Measurements from ENCODE around the gene KLHDC2.
"Not testable (repeated sequence)": the region's sequence is repeated elsewhere in the genome, so short reads cannot be mapped to it uniquely, and the experiment has no call there.

KLHDC2 gene

DNA sequence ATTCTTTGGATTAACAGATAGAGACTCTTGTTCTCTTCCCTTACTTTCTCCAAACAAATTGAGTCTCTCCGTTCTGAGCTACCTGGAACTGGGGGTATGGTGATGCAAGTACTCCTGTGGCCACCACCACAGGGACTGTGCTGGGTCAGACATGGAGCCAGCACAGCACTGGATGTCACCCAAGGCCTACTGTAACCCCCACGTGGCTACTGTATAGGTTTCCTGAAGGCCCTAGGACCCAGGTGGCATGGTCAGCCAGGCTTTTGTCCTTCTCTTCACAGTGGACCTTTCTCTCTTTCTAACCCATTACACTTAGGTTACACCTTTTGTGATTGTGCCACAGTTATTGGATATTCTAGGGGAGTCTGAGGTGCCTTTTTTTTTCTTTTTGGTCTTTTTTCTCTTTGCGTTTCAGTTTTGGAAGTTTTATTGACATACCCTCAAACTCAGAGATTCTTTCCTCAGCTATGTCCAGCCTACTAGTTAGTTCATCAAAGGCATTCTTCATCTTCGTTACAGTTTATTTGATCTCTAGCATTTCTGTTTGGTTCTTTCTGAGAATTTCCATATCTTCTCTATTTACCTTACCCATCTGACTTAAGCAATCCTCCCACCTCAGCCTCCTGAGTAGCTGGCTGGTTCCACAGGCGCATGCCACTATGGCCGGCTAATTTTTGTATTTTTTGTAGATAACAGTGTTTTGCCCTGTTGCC is 6.0 kb upstream of the KLHDC2 start:
- H3K27me3 ChIP-seq (ENCODE audit: control insufficient read depth in 1 of 2, insufficient read depth in 2 of 2, low read length in 2 of 2): no peaks in the 10 kb centered on the region
- no peaks in the 10 kb centered on the region for H3K9me3 ChIP-seq (ENCODE audit: control insufficient read depth in 2 of 2, low read length in 2 of 2)
- H3K4me1 ChIP-seq (ENCODE audit: control insufficient read depth, insufficient read depth, low read length): peaks cover 2% of the 10 kb centered on the region
- H3K27ac ChIP-seq (ENCODE audit: low read length): no peak overlapping the region
- H3K4me3 ChIP-seq (ENCODE audit: low read length in 2 of 2): no peak overlapping the region
- no peaks in the 10 kb centered on the region for H3K36me3 ChIP-seq (ENCODE audit: control insufficient read depth in 2 of 2, insufficient read depth in 2 of 2, low read length in 2 of 2)
- H3K9ac ChIP-seq (ENCODE audit: low read length in 2 of 2): no peak overlapping the region

GRCh38 chr14:49766839-49767238 is 1.1 kb upstream of the KLHDC2 start:
- peak overlapping the region; percentile 88 to 98 for H3K4me3 ChIP-seq (ENCODE audit: low read length in 2 of 2)
- H3K9me3 ChIP-seq (ENCODE audit: control insufficient read depth in 2 of 2, low read length in 2 of 2): no peaks in the 10 kb centered on the region
- H3K36me3 ChIP-seq (ENCODE audit: control insufficient read depth in 2 of 2, insufficient read depth in 2 of 2, low read length in 2 of 2): no peaks in the 10 kb centered on the region
- peaks cover 27% of the 10 kb centered on the region for H3K4me1 ChIP-seq (ENCODE audit: control insufficient read depth, insufficient read depth, low read length)
- peak overlapping the region; percentile 92 to 94 for H3K9ac ChIP-seq (ENCODE audit: low read length in 2 of 2)
- H3K27ac ChIP-seq (ENCODE audit: low read length): peak overlapping the region; percentile 94
- no peaks in the 10 kb centered on the region for H3K27me3 ChIP-seq (ENCODE audit: control insufficient read depth in 1 of 2, insufficient read depth in 2 of 2, low read length in 2 of 2)

GRCh38 chr14:49767270-49767570 is 733 bp upstream of the KLHDC2 start:
- Histone ChIP-seq H3K4me1 (ENCODE audit: control insufficient read depth, insufficient read depth, low read length) (peaks cover 27% of the 10 kb centered on the region), H3K4me3 (ENCODE audit: low read length in 2 of 2) (peak overlapping the region; percentile 88 to 98), H3K36me3 (ENCODE audit: control insufficient read depth in 2 of 2, insufficient read depth in 2 of 2, low read length in 2 of 2) (no peaks in the 10 kb centered on the region), H3K9ac (ENCODE audit: low read length in 2 of 2) (peak overlapping the region; percentile 92 to 94), H3K27ac (ENCODE audit: low read length) (peak overlapping the region; percentile 94), H3K27me3 (ENCODE audit: control insufficient read depth in 1 of 2, insufficient read depth in 2 of 2, low read length in 2 of 2) (no peaks in the 10 kb centered on the region), H3K9me3 (ENCODE audit: control insufficient read depth in 2 of 2, low read length in 2 of 2) (no peaks in the 10 kb centered on the region)

- peak overlapping the region; percentile 96 to 98 for H3K4me3 ChIP-seq (ENCODE audit: low read length in 2 of 2)
- no peaks in the 10 kb centered on the region for H3K27me3 ChIP-seq (ENCODE audit: control insufficient read depth in 1 of 2, insufficient read depth in 2 of 2, low read length in 2 of 2)
- peaks cover 0 to 2% of the 10 kb centered on the region in 2 donors for H3K36me3 ChIP-seq (ENCODE audit: control insufficient read depth in 2 of 2, insufficient read depth in 2 of 2, low read length in 2 of 2)
- H3K4me1 ChIP-seq (ENCODE audit: control insufficient read depth, insufficient read depth, low read length): peaks cover 27% of the 10 kb centered on the region
- no peaks in the 10 kb centered on the region for H3K9me3 ChIP-seq (ENCODE audit: control insufficient read depth in 2 of 2, low read length in 2 of 2)
- H3K9ac ChIP-seq (ENCODE audit: low read length in 2 of 2): peak overlapping the region; percentile 92 to 93
- H3K27ac ChIP-seq (ENCODE audit: low read length): peak overlapping the region; percentile 94
Observed at GRCh38 chr14:49768301-49769121, 558 bp downstream of the KLHDC2 start.

GRCh38 chr14:49769171-49769570 is 1.2 kb downstream of the KLHDC2 start:
- Histone ChIP-seq H3K27me3 (ENCODE audit: control insufficient read depth in 1 of 2, insufficient read depth in 2 of 2, low read length in 2 of 2) (no peaks in the 10 kb centered on the region), H3K4me1 (ENCODE audit: control insufficient read depth, insufficient read depth, low read length) (peaks cover 27% of the 10 kb centered on the region), H3K4me3 (ENCODE audit: low read length in 2 of 2) (peak overlapping the region; percentile 96 to 98), H3K9me3 (ENCODE audit: control insufficient read depth in 2 of 2, low read length in 2 of 2) (no peaks in the 10 kb centered on the region), H3K36me3 (ENCODE audit: control insufficient read depth in 2 of 2, insufficient read depth in 2 of 2, low read length in 2 of 2) (peaks cover 2% of the 10 kb centered on the region in 2 donors), H3K9ac (ENCODE audit: low read length in 2 of 2) (peak overlapping the region; percentile 92 to 93), H3K27ac (ENCODE audit: low read length) (peak overlapping the region; percentile 94)

DNA sequence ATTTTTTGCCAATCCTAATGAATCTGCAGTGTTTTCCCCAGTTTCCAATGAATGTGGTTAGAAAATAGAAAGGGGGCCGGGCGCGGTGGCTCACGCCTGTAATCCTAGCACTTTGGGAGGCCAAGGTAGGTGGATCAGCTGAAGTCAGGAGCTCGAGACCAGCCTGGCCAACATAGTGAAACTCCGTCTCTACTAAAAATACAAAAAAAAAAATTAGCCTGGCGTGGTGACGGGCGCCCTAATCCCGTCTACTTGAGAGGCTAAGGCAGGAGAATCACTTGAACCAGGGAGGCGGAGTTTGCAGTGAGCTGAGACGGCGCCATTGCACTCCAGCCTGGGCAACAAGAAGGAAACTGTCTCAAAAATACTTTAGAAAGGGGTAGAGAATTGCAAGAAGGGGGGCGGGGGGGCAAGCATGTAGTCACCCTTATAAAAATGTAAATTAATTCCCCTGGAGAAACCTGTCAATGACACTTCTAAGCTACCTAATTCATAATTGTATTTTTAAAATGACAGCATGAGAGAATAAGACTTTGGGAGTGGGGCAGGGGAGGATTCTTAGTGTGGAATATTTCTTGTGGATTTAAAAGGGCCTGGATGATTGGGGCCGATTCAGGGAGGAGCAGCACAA is 1.7 kb downstream of the KLHDC2 start:
- peak overlapping the region; percentile 29 to 93 for H3K9ac ChIP-seq (ENCODE audit: low read length in 2 of 2)
- H3K27me3 ChIP-seq (ENCODE audit: control insufficient read depth in 1 of 2, insufficient read depth in 2 of 2, low read length in 2 of 2): no peaks in the 10 kb centered on the region
- H3K36me3 ChIP-seq (ENCODE audit: control insufficient read depth in 2 of 2, insufficient read depth in 2 of 2, low read length in 2 of 2): peaks cover 2 to 6% of the 10 kb centered on the region in 2 donors
- peak overlapping the region; percentile 96 to 98 for H3K4me3 ChIP-seq (ENCODE audit: low read length in 2 of 2)
- H3K9me3 ChIP-seq (ENCODE audit: control insufficient read depth in 2 of 2, low read length in 2 of 2): no peaks in the 10 kb centered on the region
- peaks cover 27% of the 10 kb centered on the region for H3K4me1 ChIP-seq (ENCODE audit: control insufficient read depth, insufficient read depth, low read length)
- no peak overlapping the region for H3K27ac ChIP-seq (ENCODE audit: low read length)

- no peak overlapping the region for H3K27ac ChIP-seq (ENCODE audit: low read length)
- peak overlapping the region; percentile 29 to 47 for H3K9ac ChIP-seq (ENCODE audit: low read length in 2 of 2)
- no peaks in the 10 kb centered on the region for H3K9me3 ChIP-seq (ENCODE audit: control insufficient read depth in 2 of 2, low read length in 2 of 2)
- H3K36me3 ChIP-seq (ENCODE audit: control insufficient read depth in 2 of 2, insufficient read depth in 2 of 2, low read length in 2 of 2): peaks cover 5 to 12% of the 10 kb centered on the region in 2 donors
- H3K4me1 ChIP-seq (ENCODE audit: control insufficient read depth, insufficient read depth, low read length): peaks cover 27% of the 10 kb centered on the region
- H3K4me3 ChIP-seq (ENCODE audit: low read length in 2 of 2): peak overlapping the region in 1 of 2 donors; percentile 98
- no peaks in the 10 kb centered on the region for H3K27me3 ChIP-seq (ENCODE audit: control insufficient read depth in 1 of 2, insufficient read depth in 2 of 2, low read length in 2 of 2)
Observed at GRCh38 chr14:49770212-49770817, 2.4 kb downstream of the KLHDC2 start.

GRCh38 chr14:49771691-49772090 is 3.7 kb downstream of the KLHDC2 start:
- Histone ChIP-seq H3K36me3 (ENCODE audit: control insufficient read depth in 2 of 2, insufficient read depth in 2 of 2, low read length in 2 of 2) (peaks cover 10 to 16% of the 10 kb centered on the region in 2 donors), H3K4me1 (ENCODE audit: control insufficient read depth, insufficient read depth, low read length) (peaks cover 27% of the 10 kb centered on the region)
- not testable (repeated sequence) for H3K9me3 ChIP-seq (ENCODE audit: control insufficient read depth in 2 of 2, low read length in 2 of 2); H3K4me3 ChIP-seq (ENCODE audit: low read length in 2 of 2); H3K27me3 ChIP-seq (ENCODE audit: control insufficient read depth in 1 of 2, insufficient read depth in 2 of 2, low read length in 2 of 2); H3K9ac ChIP-seq (ENCODE audit: low read length in 2 of 2); H3K27ac ChIP-seq (ENCODE audit: low read length)

DNA sequence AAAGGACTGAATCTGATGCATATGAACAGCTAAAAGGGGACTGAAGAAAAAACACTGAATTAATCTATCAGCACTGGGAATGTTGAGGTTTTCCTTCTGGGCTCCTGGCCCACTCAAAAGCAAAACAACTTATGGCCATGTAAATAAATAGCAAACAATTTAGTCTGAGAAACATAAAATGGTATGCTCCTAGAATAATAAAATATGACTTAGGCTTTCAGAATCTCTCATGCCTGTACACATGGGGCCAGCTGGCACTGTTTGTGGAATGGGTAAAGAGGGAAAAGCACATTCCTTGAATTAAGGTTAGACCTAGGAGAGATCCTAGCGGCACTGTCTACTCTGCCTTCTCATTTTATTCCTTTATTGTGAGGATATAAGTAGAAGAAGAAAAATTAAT is 6.2 kb downstream of the KLHDC2 start:
- peaks cover 15% of the 10 kb centered on the region for H3K4me1 ChIP-seq (ENCODE audit: control insufficient read depth, insufficient read depth, low read length)
- no peaks in the 10 kb centered on the region for H3K27me3 ChIP-seq (ENCODE audit: control insufficient read depth in 1 of 2, insufficient read depth in 2 of 2, low read length in 2 of 2)
- no peak overlapping the region for H3K4me3 ChIP-seq (ENCODE audit: low read length in 2 of 2)
- no peak overlapping the region for H3K9ac ChIP-seq (ENCODE audit: low read length in 2 of 2)
- no peak overlapping the region for H3K27ac ChIP-seq (ENCODE audit: low read length)
- no peaks in the 10 kb centered on the region for H3K9me3 ChIP-seq (ENCODE audit: control insufficient read depth in 2 of 2, low read length in 2 of 2)
- peaks cover 14 to 25% of the 10 kb centered on the region in 2 donors for H3K36me3 ChIP-seq (ENCODE audit: control insufficient read depth in 2 of 2, insufficient read depth in 2 of 2, low read length in 2 of 2)

- Histone ChIP-seq H3K4me3 (ENCODE audit: low read length in 2 of 2) (no peak overlapping the region), H3K9me3 (ENCODE audit: control insufficient read depth in 2 of 2, low read length in 2 of 2) (no peaks in the 10 kb centered on the region), H3K36me3 (ENCODE audit: control insufficient read depth in 2 of 2, insufficient read depth in 2 of 2, low read length in 2 of 2) (peaks cover 34 to 57% of the 10 kb centered on the region in 2 donors), H3K27ac (ENCODE audit: low read length) (no peak overlapping the region), H3K4me1 (ENCODE audit: control insufficient read depth, insufficient read depth, low read length) (no peaks in the 10 kb centered on the region), H3K9ac (ENCODE audit: low read length in 2 of 2) (no peak overlapping the region), H3K27me3 (ENCODE audit: control insufficient read depth in 1 of 2, insufficient read depth in 2 of 2, low read length in 2 of 2) (no peaks in the 10 kb centered on the region)
Observed at GRCh38 chr14:49778421-49778820, 10.5 kb downstream of the KLHDC2 start.

Measured in stomach smooth muscle (tissue), 2 donors.